OCI-LY1 (cell line): ENCODE data around the gene CYSRT1.

Source experiments
- H2AFZ ChIP-seq: fragments of 200-600 bp; sonication (generic), shearing (Covaris generic); 2 replicates; pipeline ENCODE4 v1.6.0; 2014; ENCODE audit warnings: antibody characterized with exemption, mild to moderate bottlenecking, low read length
- H3F3A ChIP-seq: fragments of 200-600 bp; sonication (generic), shearing (Covaris generic); 2 replicates; pipeline ENCODE4 v1.6.0; 2014; ENCODE audit warnings: mild to moderate bottlenecking, antibody characterized with exemption, low read length, moderate library complexity; ENCODE audit not compliant: insufficient read depth
- H3K27ac ChIP-seq: fragments of 200-600 bp; sonication (generic); 2 replicates; pipeline ENCODE4 v1.5.1; 2014; ENCODE audit warnings: low read length, mixed run types, mild to moderate bottlenecking, low read depth; ENCODE audit not compliant: poor library complexity, severe bottlenecking
- H3K27me3 ChIP-seq: fragments of 200-600 bp; sonication (generic); 2 replicates; pipeline ENCODE4 v1.6.0; 2014; ENCODE audit warnings: antibody characterized with exemption, mild to moderate bottlenecking, low read length, moderate library complexity; ENCODE audit not compliant: insufficient read depth
- H3K36me3 ChIP-seq: fragments of 200-600 bp; sonication (generic); 2 replicates; pipeline ENCODE4 v1.6.1; 2014; ENCODE audit warnings: mild to moderate bottlenecking, antibody characterized with exemption, low read length, moderate library complexity, mixed read lengths; ENCODE audit not compliant: insufficient read depth
- H3K4me1 ChIP-seq: fragments of 200-600 bp; sonication (generic); 2 replicates; pipeline ENCODE4 v1.5.1; 2014; ENCODE audit warnings: mild to moderate bottlenecking, low read length, moderate library complexity; ENCODE audit not compliant: insufficient read depth, severe bottlenecking
- H3K4me2 ChIP-seq: fragments of 200-600 bp; sonication (generic), shearing (Covaris generic); 2 replicates; pipeline ENCODE4 v1.6.1; 2014; ENCODE audit warnings: low read length
- H3K4me3 ChIP-seq: fragments of 200-600 bp; sonication (generic); 2 replicates; pipeline ENCODE4 v1.5.1; 2014; ENCODE audit warnings: low read length, low read depth, mild to moderate bottlenecking, mixed read lengths; ENCODE audit not compliant: poor library complexity, severe bottlenecking
- H3K79me2 ChIP-seq: fragments of 200-600 bp; shearing (Covaris generic); 2 replicates; pipeline ENCODE4 v1.6.1; 2016; ENCODE audit warnings: mixed run types, low read length, mixed read lengths; ENCODE audit not compliant: insufficient read depth
- H3K9ac ChIP-seq: fragments of 200-600 bp; sonication (generic), shearing (Covaris generic); 2 replicates; pipeline ENCODE4 v1.6.1; 2014; ENCODE audit warnings: mild to moderate bottlenecking, low read length, mixed read lengths
- H3K9me2 ChIP-seq: fragments of 200-600 bp; sonication (generic), shearing (Covaris generic); 2 replicates; pipeline ENCODE4 v1.6.1; 2014; ENCODE audit warnings: low read depth, mild to moderate bottlenecking, low read length, mixed read lengths
- H3K9me3 ChIP-seq: fragments of 200-600 bp; shearing (Covaris generic); 2 replicates; pipeline ENCODE4 v1.6.1; 2014; ENCODE audit warnings: low read length, mixed read lengths
- H4K20me1 ChIP-seq: fragments of 200-600 bp; sonication (generic), shearing (Covaris generic); 2 replicates; pipeline ENCODE4 v1.6.0; 2016; ENCODE audit warnings: mild to moderate bottlenecking, low read length; ENCODE audit not compliant: insufficient read depth
- EZH2 ChIP-seq: fragments of 200-600 bp; sonication (generic), shearing (Covaris generic); IDR thresholded peaks from 2 replicates; pipeline ENCODE4 v1.8.0; 2017; ENCODE audit warnings: borderline replicate concordance, mixed run types, mild to moderate bottlenecking, antibody characterized with exemption, low read length, moderate library complexity, mixed read lengths
- TF ChIP-seq, protein P1 (sequence below): fragments of 200-600 bp; sonication (generic), shearing (Covaris generic); IDR thresholded peaks from 2 replicates; pipeline ENCODE4 v1.5.1; 2017; ENCODE audit warnings: mild to moderate bottlenecking, antibody characterized with exemption, low read length, moderate library complexity, mixed read lengths

CYSRT1 gene

DNA sequence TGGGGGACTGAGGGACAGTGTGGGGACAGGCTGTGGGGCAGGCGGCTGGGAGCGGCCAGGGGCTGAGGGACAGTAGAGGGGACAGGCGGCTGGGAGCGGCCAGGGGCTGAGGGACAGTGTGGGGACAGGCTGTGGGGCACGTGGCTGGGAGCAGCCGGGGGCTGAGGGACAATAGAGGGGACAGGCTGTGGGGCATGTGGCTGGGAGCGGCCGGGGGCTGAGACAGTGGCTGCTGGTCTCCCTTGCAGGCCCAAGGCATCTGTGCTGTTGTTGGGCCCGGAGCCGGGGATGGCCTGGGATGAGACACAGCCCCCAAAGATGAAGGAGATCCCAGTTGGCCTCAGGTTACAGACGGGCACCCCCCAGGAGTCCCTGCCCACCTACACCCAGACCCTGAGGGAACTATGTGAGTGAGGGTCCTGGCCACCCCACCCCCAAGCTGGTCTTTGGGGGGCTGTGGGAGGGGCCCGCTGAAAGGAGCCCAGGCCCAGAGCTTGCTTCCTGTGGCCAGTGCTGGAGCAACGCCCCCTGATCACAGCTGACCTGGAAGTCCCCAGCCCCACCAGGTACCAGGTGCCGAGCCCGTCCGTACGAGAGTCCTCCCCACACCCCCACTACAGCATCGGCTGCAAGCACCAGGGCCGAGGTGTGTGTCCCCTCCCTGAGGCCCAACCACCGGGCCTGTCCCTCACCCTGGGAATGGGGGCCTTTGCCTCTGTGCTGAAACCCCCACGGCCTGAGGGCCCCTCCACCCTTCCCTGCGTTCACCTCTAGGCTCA lies 26.7 kb downstream of the CYSRT1 start:
- Histone ChIP-seq H3K79me2 (no peaks in the 10 kb centered on the region), H3K4me1 (peaks cover 40% of the 10 kb centered on the region), H3K9me3 (no peaks in the 10 kb centered on the region), H3K27ac (no peak overlapping the region), H3K4me3 (no peak overlapping the region), H3K9me2 (no peaks in the 10 kb centered on the region), H2AFZ (no peak overlapping the region), H3F3A (no peaks in the 10 kb centered on the region), H3K9ac (no peak overlapping the region), H3K27me3 (no peaks in the 10 kb centered on the region; the same call in 1 of the 2 replicates), H3K4me2 (no peak overlapping the region), H4K20me1 (no peaks in the 10 kb centered on the region), H3K36me3 (no peaks in the 10 kb centered on the region)
- TF ChIP-seq EZH2, result no peak
- TF ChIP-seq, protein P1, sequence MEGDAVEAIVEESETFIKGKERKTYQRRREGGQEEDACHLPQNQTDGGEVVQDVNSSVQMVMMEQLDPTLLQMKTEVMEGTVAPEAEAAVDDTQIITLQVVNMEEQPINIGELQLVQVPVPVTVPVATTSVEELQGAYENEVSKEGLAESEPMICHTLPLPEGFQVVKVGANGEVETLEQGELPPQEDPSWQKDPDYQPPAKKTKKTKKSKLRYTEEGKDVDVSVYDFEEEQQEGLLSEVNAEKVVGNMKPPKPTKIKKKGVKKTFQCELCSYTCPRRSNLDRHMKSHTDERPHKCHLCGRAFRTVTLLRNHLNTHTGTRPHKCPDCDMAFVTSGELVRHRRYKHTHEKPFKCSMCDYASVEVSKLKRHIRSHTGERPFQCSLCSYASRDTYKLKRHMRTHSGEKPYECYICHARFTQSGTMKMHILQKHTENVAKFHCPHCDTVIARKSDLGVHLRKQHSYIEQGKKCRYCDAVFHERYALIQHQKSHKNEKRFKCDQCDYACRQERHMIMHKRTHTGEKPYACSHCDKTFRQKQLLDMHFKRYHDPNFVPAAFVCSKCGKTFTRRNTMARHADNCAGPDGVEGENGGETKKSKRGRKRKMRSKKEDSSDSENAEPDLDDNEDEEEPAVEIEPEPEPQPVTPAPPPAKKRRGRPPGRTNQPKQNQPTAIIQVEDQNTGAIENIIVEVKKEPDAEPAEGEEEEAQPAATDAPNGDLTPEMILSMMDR, result no peak

DNA sequence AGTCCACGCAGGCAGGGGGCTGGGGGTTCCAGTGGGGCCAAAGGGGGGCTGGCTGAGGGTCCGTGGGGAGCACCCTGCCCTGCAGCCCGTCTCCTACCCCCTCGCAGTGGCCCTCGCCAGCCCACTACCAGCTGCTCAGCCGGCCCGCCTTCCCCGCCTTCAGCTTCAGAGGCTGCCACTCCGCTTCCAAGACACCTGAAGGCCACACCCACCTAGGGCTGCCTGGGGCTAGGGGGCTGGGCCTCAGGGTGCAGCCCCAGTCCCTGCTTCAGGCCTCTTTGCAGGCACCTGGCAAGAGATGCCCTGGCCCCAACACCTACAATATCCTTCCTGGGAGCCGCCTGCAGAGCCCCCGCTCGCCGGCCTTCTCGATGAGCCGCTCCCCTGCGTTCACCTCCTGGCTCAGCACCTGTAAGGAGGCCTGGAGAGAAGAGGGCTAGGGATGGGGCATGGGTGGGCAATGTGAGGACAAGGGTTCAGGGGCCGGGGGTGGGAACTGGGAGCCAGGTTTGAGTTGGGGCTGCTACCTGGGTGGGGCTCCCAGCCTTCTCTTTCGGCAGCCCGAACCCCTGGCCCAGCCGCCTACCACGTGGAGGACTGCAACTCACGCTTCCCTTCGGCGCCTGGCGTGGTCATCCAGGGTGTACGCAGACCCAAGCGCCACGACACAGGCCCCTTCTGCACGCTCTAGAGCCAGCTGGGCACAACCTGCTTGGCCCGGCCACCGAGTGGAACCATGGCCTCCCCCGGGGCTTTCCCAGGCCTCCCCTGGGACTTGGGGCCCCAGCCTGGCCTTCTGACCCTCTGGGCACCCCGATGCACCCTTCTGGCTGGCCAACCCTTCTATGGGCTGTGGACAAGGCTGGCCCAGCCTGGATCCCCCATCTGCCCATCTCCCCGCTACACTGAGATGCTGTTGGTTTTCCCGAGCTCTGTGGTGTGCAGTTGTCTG lies 27.9 kb downstream of the CYSRT1 start:
- TF ChIP-seq, protein P1, result no peak
- no peak for TF ChIP-seq EZH2
- Histone ChIP-seq H3K9me2 (no peaks in the 10 kb centered on the region), H3K4me2 (peak overlapping the region; percentile 85; the same call in 1 of the 2 replicates), H4K20me1 (no peaks in the 10 kb centered on the region), H3K27ac (no peak overlapping the region), H3K4me1 (peaks cover 46% of the 10 kb centered on the region), H3K27me3 (no peaks in the 10 kb centered on the region; the same call in 1 of the 2 replicates), H3K4me3 (no peak overlapping the region), H3K9me3 (no peaks in the 10 kb centered on the region), H3K79me2 (no peaks in the 10 kb centered on the region), H3K9ac (no peak overlapping the region; the same call in 1 of the 2 replicates), H3F3A (no peaks in the 10 kb centered on the region), H2AFZ (no peak overlapping the region), H3K36me3 (no peaks in the 10 kb centered on the region)

DNA sequence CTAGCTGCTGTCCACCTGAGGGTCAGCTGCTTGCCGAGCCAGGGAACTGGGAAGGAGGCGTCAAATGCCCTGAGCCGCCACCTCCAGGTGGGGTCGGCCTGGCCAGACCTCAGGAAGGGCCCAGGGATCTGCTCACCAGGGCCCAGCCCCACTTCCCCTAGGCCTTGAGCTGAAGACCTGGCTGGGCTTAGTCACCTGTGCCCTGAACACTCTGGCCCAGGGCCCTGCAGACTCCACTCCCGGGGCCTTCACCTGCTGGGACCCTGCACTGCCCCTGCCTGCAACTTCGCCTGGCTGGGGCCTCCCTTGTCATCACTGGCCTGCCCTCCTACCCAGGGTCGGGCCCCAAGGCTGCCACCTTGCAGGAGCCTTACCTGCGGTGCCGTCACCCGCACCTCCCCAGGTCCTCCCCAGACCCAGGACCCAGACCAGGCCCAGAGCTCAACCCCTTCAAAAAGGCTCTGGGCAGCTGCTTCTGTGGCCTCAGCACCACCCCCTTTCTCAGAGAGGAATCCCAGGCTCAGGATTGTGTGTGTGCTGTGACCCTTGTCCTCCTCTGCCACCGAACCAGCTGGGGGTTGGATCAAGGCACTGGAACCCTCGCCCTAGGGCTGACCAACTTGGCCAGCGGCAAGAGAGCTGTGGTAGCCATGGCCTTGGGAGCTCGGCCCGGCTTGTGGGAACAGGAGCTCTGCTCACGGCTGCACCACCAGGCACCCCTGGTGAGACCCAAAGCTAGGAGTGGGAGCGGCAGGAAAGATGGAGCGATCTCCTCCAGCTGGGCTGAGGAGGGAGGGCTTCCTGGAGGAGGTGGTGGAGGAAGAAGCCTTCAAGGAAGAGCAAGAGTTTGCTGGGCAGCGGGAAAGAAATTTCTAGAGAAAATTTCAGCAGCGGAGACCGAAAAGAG lies 29.0 kb downstream of the CYSRT1 start:
- Histone ChIP-seq H2AFZ (no peak overlapping the region), H3K27ac (no peak overlapping the region), H3K27me3 (no peaks in the 10 kb centered on the region; the same call in 1 of the 2 replicates), H4K20me1 (no peaks in the 10 kb centered on the region), H3K9me3 (no peaks in the 10 kb centered on the region), H3F3A (no peaks in the 10 kb centered on the region), H3K9me2 (no peaks in the 10 kb centered on the region), H3K4me1 (peaks cover 46% of the 10 kb centered on the region), H3K4me3 (peak overlapping the region; percentile 72), H3K36me3 (peaks cover 6% of the 10 kb centered on the region), H3K9ac (peak overlapping the region; percentile 86), H3K79me2 (no peaks in the 10 kb centered on the region), H3K4me2 (peak overlapping the region; percentile 85)
- TF ChIP-seq, protein P1, result no peak
